HG02678 (cell line): ENCODE results near the gene ARV1.
A peak's percentile ranks its signal among the peaks of the same experiment; 100 is the strongest.
"Not testable (repeated sequence)": the region's sequence is repeated elsewhere in the genome, so short reads cannot be mapped to it uniquely, and the experiment has no call there.

Experiments used
- ATAC-seq: cut with Tn5 transposase; IDR thresholded peaks from one replicate; pipeline ENCODE4 v1.9.1; 2021; ENCODE audit warnings: mild to moderate bottlenecking, moderate library complexity; ENCODE audit not compliant: unreplicated experiment

ARV1 gene

DNA sequence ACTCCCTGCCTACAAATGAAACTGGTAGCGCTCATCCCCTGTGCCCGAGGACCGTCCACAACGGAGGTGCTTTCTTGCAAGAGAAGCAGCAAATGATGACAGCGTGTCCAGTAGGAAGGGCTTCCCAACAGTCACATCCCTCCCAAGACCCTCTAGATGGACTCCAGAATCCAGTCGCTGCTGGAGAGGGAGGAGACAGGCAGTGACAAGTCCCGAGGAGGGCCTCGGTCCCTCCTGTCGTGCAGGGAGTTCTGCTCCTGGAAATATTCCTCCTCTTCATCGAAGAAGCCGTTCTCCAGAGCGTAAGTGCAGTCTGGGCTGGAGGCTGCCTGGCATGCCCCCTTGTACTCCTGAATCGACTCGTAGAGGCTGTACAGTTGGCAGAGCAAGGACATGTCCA, 40.8 kb downstream of the ARV1 start:
- no peak for ATAC-seq

DNA sequence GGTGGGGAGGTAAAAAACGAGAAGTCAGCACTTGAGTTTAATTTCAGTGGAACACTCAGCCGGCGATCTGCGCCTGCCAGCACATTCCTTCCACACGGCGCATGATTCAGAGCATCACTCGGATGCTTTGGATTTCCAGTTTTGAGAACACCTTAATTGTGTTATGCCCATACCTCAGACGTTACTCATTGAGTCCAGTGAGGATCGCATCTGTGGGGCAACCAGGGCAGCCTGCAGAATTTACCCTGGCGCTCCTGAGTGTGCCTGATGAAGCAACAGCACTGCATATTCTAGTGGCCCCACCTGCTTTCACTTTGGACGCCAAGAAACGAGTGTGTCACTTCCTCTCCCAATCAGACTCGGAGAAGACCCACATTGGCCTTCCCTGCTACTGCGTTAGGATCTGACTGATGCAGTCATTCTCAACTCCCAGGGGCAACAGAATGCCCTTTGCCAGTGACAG, 41.3 kb downstream of the ARV1 start:
- no peak for ATAC-seq

DNA sequence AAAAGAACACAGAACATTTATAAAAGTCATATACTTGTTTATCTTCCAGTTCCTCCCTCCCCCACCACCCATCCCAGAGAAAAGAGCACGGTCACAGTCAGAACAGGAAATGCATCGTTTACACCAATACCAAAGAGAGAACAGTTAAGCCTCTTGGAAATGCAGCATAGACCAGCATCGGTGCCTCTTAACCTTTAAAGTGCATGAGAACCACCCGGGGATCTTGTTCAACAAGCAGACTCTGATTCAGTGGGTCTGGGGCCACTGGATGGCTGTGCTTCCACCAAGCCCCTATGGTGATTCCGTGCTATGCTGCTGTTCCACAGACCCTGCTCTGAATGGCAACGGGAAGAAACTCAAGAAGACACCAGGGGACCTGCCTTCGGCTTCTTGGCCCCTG, 41.9 kb downstream of the ARV1 start:
- ATAC-seq: no peak

GRCh38 chr1:231021540-231022031, 42.7 kb downstream of the ARV1 start:
- no peak for ATAC-seq

DNA sequence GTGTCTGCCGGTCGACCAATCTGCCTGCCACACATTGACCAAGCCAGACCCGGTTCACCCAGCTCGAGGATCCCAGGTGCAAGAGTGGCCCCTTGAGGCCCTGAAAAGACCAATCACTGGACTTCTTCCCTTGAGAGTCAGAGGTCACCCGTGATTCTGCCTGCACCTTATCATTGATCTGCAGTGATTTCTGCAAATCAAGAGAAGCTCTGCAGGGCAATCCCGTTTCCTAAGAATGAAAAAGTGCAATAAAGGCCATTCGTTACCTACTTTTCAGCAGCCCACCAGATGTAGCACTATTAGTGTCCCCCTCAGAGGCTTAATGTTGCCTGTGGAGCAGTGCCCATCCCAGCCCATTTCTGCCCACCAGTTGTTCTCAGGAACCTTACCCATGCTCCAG, 43.6 kb downstream of the ARV1 start:
- ATAC-seq: not testable (repeated sequence)

GRCh38 chr1:231023150-231023549, 44.3 kb downstream of the ARV1 start:
- ATAC-seq: no peak

GRCh38 chr1:231026576-231026975, 47.7 kb downstream of the ARV1 start:
- ATAC-seq: no peak

DNA sequence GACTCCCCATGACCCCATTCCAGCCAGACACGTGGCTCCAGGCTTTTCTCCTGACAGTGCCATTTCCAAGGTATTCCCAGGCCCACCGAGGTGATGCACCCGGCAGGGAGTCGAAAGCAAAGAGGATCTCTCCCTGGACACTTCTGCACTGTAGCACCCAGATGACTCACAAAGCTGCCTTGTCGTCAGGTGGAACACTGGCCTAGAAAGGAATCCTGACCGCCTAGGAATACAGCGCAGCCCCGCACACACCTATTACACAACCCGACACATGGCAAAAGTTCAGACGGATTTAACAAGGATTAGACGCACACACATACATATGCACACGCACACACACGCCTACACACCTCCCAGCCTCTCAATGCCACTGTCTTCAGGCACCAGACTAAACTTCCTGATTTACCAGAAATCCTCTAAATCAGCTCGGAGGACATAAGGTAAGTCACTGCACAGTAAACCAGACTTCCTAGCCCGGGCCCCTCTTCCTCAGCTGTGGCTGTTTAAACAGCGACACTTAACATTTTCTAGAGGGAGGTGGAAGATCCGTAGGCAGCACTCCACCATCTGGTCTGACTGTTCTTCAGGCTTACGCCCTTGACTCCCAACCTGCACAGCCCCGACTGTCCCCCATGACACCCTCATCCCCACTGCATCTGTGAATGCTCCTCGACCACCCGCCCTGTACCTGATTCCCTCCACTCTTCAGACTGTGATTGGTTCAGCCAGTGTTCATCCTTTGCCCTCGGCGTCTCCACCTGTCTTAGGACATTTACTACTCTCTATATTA, 48.4 kb downstream of the ARV1 start:
- ATAC-seq: no peak

- no peak for ATAC-seq
Measured at GRCh38 chr1:231027971-231028370, 49.1 kb downstream of the ARV1 start.

GRCh38 chr1:231028682-231029081, 49.8 kb downstream of the ARV1 start:
- ATAC-seq: no peak

GRCh38 chr1:231029247-231029646, 50.4 kb downstream of the ARV1 start:
- not testable (repeated sequence) for ATAC-seq

DNA sequence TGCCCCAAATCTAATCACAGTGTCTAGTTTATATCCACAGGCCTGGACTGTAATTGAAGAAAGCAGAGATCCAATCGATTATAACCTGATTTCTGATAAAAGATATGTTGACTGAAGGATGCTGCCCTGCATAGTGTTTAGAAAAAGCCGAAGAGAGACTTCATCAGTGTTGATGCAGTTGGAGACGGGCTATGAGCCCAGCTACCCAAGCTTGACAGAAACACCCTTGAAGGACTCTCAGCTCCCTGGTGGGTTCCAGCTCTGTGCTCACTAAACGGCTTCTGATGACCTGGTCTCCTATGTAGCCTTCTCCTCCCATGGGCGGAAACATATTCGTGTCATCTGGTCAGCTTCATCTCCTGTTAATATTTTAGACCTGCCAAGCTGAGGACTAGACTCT, 50.9 kb downstream of the ARV1 start:
- no peak for ATAC-seq

- ATAC-seq: no peak
Measured at GRCh38 chr1:231032963-231033362, 54.1 kb downstream of the ARV1 start.

- no peak for ATAC-seq
Measured at GRCh38 chr1:231035799-231036198, 56.9 kb downstream of the ARV1 start.

- no peak for ATAC-seq
Measured at GRCh38 chr1:231036416-231036815, 57.5 kb downstream of the ARV1 start.

DNA sequence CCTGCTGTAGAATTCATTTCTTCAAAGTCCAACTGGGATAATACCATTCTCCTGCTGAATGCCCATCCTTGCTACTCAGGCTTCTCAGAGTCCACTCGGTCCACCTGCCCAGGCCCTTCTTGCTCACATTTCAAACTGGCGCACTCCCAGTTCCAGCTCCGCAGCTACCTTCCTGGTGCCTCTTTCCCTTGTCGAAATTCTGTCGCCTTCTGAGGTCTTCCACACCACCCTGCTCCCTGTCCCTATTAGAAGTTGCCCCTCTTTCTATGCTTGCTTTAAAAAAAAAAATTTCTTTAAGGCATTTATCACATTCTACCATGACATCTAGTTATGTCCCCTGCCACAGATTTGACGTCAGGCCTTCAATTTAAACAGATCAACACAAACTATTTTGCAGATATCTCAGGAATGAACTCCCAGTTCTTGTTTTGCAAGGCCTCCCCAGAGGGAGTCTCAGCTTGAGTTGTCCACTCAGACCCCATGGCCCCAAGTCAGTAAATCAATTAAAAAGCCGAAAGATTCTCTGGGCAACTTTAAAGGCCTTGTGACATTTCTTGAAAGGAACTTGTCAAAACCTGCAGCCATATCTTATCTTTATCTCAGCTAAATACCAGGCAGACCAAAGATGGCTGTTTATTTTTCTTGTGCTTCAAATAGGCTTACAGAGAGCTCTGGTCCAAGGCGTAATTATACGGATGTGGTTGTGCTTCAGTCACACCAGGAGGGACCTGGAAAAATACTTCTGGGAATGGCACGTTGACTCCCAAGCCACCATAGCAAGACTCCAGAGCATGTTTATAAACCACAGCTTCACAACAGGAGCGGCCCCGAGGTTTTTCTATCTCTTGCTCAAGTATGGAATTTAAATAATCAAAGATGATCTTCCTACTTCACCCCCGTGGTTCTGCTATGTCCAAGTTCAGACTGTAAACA, 59.0 kb downstream of the ARV1 start:
- no peak for ATAC-seq

- peak; percentile 55 for ATAC-seq
Measured at GRCh38 chr1:231039161-231040018, 60.5 kb downstream of the ARV1 start.

- ATAC-seq: peak; percentile 67
Measured at GRCh38 chr1:231040019-231040799, 61.3 kb downstream of the ARV1 start, which contains the start of gene FAM89A. FAM89A (minus strand) TSS chr1:231040254; CDS start chr1:231040211, 43 bp downstream.

DNA sequence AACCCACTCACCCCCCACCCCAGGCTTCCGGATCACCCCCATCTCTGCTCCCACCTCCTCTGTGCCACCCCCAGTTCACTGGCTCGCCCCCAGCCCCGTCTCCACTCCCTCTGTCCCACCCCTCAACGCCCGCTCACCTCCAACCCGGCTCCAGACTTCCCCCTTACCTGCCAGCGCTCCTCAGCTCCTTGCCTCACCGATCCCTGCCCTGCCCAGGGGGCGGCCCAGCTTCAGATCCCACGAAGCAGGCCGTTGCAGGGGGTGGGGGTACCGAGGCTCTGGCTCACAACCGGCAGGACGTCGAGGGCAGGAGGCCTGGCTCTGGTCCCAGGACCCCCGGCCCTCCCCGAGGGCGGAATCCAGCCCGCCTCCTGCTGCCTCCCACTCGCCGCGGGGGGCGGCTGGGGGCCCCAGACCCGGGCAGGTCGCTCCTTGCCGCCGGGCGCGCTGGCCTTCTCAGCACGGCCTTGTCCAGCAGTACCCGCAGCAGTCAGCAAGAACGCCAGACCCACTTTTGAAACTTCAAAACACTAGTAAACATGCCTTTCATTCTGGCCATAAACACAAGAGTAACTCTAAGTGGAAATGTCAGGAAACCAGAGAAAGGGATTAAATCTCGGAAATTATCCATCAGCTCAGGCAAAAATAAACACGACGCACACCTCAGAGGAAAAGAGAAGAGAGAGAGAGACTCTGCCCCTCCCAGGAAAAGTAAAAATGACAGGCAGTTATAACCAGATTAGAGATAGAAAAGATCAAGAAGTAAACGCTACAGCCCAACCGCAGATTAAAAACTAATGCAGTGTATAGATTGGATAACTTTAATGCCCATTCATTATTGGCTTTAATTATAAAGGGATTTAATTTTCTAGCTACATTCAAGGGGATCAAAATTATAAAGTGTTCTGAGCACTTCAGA, 62.2 kb downstream of the ARV1 start:
- ATAC-seq: no peak
